NCI-H128 (cell line): ENCODE data around the gene MBP.

Experiments used
- DNase-seq: peaks from one replicate; lab custom pipeline; 2025; ENCODE audit not compliant: unreplicated experiment; lab: John Stamatoyannopoulos, UW

Gene MBP

GRCh38 chr18:77115192-77115953 lies 17.2 kb downstream of the MBP start:
- DNase-seq, result no peak

- no peak for DNase-seq
Observed at GRCh38 chr18:77114415-77115191, 18.0 kb downstream of the MBP start.

- DNase-seq, result no peak
Observed at GRCh38 chr18:77114152-77114414, 18.5 kb downstream of the MBP start.

- no peak for DNase-seq
Observed at GRCh38 chr18:77113361-77114151, 19.0 kb downstream of the MBP start.

GRCh38 chr18:77112747-77113092 lies 19.9 kb downstream of the MBP start:
- no peak for DNase-seq

GRCh38 chr18:77111951-77112746 lies 20.4 kb downstream of the MBP start:
- DNase-seq, result no peak

GRCh38 chr18:77111449-77111848 lies 21.1 kb downstream of the MBP start:
- no peak for DNase-seq

GRCh38 chr18:77110936-77111335 lies 21.6 kb downstream of the MBP start:
- DNase-seq, result no peak

GRCh38 chr18:77110400-77110799 lies 22.2 kb downstream of the MBP start:
- no peak for DNase-seq

- no peak for DNase-seq
Observed at GRCh38 chr18:77109648-77110019, 22.9 kb downstream of the MBP start.

GRCh38 chr18:77108821-77109647 lies 23.5 kb downstream of the MBP start:
- DNase-seq, result no peak

- no peak for DNase-seq
Observed at GRCh38 chr18:77108001-77108692, 24.4 kb downstream of the MBP start.

- no peak for DNase-seq
Observed at GRCh38 chr18:77107292-77107691, 25.3 kb downstream of the MBP start.

- no peak for DNase-seq
Observed at GRCh38 chr18:77106331-77106730, 26.3 kb downstream of the MBP start.

GRCh38 chr18:77105680-77106079 lies 26.9 kb downstream of the MBP start:
- DNase-seq, result no peak

- no peak for DNase-seq
Observed at GRCh38 chr18:77105028-77105427, 27.6 kb downstream of the MBP start.

GRCh38 chr18:77103991-77104531 lies 28.5 kb downstream of the MBP start:
- DNase-seq, result no peak

- no peak for DNase-seq
Observed at GRCh38 chr18:77103187-77103850, 29.3 kb downstream of the MBP start.
